Adrenal gland (tissue), 5 donors: Measurements from ENCODE around the gene ST7.

ENCODE experiments used
- POLR2A ChIP-seq, 2 donors: fragments of 450-650 bp; IDR thresholded peaks; one replicate each; pipeline ENCODE4 v1.6.1; 2017; ENCODE audit warnings: antibody characterized with exemption in 2 of 2, mild to moderate bottlenecking in 2 of 2, moderate library complexity in 1 of 2
- TF ChIP-seq, protein P1 (sequence below), 6 experiments: fragments of 450-650 bp in 4 of 6; fragments of 200-600 bp in 2 of 6; sonication (generic) in 1 of 6; IDR thresholded peaks; 1 replicate in 5 of 6; 2 replicates in 1 of 6; pipeline versions ENCODE4 v1.5.1 to v1.8.0; 2016 to 2021; ENCODE audit warnings: antibody characterized with exemption in 6 of 6, mild to moderate bottlenecking in 2 of 6, moderate library complexity in 1 of 6
- donor health status: DM: no; HTN: no; CAD: no.

GRCh38 chr7:117172283-117172682 lies 219.0 kb downstream of the ST7 start:
- TF ChIP-seq POLR2A (IDR thresholded peaks at IDR 0.05): no peak
- TF ChIP-seq, protein P1, sequence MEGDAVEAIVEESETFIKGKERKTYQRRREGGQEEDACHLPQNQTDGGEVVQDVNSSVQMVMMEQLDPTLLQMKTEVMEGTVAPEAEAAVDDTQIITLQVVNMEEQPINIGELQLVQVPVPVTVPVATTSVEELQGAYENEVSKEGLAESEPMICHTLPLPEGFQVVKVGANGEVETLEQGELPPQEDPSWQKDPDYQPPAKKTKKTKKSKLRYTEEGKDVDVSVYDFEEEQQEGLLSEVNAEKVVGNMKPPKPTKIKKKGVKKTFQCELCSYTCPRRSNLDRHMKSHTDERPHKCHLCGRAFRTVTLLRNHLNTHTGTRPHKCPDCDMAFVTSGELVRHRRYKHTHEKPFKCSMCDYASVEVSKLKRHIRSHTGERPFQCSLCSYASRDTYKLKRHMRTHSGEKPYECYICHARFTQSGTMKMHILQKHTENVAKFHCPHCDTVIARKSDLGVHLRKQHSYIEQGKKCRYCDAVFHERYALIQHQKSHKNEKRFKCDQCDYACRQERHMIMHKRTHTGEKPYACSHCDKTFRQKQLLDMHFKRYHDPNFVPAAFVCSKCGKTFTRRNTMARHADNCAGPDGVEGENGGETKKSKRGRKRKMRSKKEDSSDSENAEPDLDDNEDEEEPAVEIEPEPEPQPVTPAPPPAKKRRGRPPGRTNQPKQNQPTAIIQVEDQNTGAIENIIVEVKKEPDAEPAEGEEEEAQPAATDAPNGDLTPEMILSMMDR (IDR thresholded peaks at IDR 0.05): no peak
